Vagina (tissue), 2 donors: Measurements from ENCODE around the gene CSAG2.

ENCODE experiments used
- CTCF ChIP-seq, 3 experiments: fragments of 450-650 bp in 2 of 3; fragments of 200-600 bp in 1 of 3; sonication (generic) in 1 of 3; IDR thresholded peaks; one replicate each; pipeline ENCODE4 v1.5.1; 2017 to 2019; ENCODE audit warnings: antibody characterized with exemption in 3 of 3, mild to moderate bottlenecking in 2 of 3, moderate library complexity in 2 of 3
- POLR2A ChIP-seq, 2 donors: fragments of 450-650 bp; IDR thresholded peaks; one replicate each; pipeline ENCODE4 v1.6.1; 2017; ENCODE audit warnings: antibody characterized with exemption in 2 of 2, mild to moderate bottlenecking in 2 of 2, moderate library complexity in 2 of 2
- POLR2AphosphoS5 ChIP-seq, 2 donors: sonication (generic); formaldehyde crosslinking; IDR thresholded peaks; one replicate each; pipeline ENCODE4 v1.9.0; 2017; ENCODE audit warnings: antibody characterized with exemption in 2 of 2, mild to moderate bottlenecking in 2 of 2, low read depth in 1 of 2; ENCODE audit not compliant: insufficient read depth in 1 of 2

GRCh38 chrX:152735101-152735500 is 26.0 kb upstream of the CSAG2 start:
- TF ChIP-seq POLR2A (IDR thresholded peaks at IDR 0.05) (no peak), CTCF (IDR thresholded peaks at IDR 0.05) (no peak), POLR2AphosphoS5 (IDR thresholded peaks at IDR 0.05; ENCODE audit: insufficient read depth in 1 of 2, low read depth in 1 of 2) (no peak)
